GM21526 (cell line): ENCODE data around the gene KCNQ2.

Source experiments
- ATAC-seq: cut with Tn5 transposase; IDR thresholded peaks from one replicate; pipeline ENCODE4 v1.9.1; 2021; ENCODE audit warnings: moderate library complexity; ENCODE audit not compliant: unreplicated experiment, low FRiP score

Gene KCNQ2

DNA sequence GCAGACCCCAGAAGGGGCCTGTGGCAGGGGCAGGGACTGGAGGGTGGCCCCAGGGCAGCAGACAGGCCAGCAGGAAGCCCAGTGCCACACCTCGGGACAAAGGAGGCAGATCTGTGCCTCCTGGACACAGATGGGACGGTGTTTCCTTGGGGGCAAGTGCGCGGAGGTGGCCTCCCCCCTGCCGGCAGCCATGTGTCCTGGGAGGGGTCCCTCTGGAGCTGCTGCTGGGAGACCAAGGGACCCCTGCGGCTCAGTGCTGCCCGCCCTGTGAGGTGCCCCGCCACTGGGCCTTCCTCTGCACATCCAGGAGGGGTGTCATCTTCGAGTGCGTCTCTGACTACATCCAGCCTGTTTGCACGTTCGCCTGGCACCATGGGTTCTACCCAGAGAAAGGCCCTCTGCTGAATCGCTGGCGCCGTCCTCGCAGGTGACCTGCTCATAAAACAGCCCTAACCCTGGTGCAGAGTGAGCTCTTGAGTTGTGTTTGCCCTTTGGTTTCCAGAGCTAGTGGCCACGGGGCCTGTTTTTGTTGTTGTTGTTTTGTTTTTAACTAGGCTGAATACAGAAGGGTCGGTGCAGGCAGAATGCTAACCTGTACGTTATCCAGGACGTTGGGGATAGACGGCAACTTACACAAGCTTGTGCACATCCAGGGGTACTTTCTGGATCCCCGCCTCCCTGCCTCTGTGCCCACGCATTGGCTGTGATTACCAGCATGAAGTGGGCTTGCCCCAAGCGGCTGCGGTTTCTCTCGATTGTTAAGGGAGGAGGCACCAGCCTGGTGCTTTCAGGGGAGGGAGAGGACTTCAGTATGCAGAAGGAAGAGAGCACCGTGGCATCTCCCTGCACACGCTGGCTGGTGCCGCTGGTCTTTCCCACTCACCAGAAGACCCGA, 1.3 kb upstream of the KCNQ2 start:
- ATAC-seq: no peak

DNA sequence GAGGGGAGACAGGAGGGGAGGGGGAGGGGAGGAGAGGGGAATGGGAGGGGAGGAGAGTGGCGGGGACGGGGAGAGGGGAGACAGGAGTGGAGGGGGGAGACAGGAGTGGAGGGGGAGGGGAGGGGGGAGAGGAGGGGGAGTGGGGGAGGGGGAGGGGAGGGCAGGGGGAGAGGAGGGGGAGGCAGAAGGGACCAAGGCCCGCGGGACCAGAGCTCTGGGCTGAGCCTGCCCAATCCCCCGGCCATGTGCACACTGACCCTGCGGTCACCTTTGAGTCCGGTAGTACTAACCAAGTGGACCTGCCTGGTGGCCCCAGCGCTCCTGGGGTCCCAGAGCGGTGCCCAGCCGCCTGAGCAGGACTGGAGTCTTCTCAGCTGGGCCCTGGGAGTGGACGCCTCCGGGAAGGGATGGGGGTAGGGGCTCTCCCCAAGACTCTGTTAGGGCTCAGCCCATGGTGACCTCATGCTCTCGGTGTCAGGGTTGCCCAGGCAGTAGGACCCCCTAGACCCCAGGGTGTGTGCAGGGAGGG, 471 bp upstream of the KCNQ2 start:
- no peak for ATAC-seq

DNA sequence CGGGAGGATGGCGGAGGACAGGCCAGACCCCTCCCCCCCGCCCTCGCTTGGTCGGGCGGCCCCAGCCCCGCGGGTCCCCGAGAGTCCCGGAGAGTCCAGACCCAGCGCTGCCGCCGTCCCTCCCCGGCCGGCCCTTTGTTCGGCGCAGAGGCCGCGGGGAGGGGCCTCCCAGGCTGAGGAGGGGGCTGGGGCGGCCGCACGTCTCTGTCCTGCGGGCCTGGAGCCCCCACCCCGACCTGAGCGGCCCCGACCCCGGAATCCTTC, 806 bp downstream of the KCNQ2 start:
- no peak for ATAC-seq

DNA sequence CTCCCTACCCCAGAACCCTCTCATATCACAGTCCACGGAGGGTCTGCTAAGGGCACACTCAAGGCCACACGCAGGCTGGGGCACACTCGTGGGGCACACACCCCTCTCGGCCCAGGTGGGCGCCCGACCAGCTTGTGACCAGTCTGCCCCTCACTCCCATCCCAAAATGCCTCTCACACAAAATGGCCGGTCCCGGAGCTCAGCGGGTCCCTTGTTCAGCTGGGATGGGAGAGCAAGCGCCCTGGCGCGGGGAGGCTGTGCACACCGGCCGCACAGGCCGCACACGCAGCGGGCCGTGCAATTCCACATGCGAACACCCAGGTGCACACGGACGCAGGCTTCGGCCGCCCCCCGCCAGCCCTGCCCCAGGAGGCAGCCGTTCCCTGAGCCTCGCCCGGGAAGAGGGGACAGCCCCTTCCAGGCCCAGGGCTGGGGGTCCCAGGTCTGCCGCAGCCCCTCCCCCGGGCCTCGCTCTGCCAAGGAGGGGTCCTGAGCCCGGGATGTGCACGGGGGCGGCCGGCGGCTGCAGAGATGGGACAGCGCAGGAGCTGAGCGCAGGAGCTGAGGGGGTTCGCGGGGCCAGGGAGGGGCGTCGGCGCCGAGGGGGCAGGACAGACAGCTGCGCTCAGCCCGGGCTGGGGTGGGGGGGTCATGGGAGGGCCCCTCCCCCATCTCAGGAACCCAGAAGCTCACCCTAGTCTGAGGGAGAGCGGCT, 1.3 kb downstream of the KCNQ2 start:
- ATAC-seq: no peak

DNA sequence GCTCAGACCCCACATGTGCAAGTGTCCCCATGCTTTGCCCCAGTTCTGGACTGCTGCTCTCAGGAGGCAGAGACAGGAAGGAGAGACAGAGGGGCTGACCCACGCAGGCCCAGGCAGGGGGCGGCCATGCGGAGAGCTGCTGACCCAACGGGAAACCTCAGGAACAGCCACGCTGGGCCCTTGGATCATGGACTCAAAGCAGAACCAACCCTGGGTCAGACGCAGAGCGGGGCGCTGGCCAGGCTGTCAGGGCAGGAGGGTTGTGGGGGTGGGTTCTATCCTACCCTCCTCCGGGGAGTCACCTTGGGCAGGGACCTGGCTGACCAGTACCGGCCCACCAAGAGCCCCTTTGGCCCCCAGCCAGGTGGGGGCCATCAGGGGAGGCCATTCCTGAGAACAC, 2.0 kb downstream of the KCNQ2 start:
- ATAC-seq: no peak

DNA sequence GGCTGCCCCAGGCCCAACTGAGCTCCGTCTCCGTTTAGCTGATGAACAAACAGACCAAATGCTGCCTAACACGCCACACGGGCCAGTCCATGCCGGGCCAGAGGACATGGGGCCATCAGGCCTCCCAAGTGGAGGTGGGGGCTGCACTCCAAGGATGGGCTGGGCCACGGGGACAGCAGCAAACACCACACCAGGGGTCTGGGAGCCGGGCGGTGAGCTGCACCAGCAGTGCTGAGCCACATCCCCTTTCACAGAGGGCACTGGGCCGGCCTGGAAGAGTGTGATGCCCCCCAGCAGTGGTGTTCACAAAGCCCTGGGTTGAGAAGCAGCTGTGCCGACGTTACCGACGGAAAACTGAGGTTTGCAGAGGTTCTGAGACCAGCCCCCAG, 2.7 kb downstream of the KCNQ2 start:
- ATAC-seq: no peak

DNA sequence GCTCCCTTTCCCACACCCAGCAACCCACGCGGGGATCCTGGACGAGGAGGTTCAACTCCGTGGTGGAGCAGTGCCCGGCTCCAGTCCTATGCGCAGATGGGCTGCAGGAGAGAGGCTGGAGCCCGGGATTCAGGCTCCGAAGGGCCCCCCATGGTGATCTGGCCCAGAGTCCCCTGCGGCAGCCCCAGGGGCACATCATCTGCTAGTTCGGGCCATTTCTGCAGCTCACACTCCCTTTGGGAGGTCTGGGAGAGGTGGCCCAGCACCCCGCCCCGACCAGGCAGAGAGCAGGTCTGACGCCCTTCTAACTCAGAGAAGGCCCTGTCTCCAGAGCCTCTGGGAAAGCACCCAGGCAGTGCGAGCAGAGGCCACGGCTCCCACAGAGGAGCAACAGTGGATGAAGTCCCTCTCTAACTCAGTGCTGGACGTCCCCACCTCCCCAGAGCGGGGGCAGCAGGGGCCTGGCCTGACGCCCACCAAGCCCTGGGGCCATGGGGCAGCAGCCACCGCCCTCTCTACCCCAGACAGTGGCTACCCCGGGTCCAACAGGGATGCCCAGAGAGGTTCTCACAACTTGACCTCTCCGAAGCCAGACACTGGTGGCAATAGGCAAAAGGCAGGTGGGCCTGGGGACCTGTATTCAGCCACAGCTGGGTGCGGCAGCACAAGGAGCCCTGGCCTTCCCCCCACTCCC, 3.3 kb downstream of the KCNQ2 start:
- no peak for ATAC-seq

DNA sequence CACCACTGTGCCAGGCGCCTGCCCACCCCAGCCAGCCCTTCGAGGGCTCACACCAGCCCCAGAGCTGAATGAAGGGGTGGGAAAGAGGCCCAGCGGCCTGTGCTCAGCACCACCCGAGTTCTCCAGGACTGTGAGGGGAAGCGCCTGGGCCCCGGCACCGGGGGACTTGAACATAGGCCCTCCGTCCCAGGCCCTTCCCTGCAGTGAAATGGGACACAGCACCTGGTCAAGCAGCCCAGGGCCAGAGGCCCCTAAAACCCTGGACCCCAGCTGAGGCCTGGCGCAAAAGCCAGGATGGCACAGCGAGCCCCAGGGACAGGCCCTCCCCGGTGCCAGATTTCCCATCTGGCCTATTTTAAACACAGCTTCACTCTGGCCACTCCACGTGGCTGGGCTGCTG, 4.0 kb downstream of the KCNQ2 start:
- no peak for ATAC-seq

DNA sequence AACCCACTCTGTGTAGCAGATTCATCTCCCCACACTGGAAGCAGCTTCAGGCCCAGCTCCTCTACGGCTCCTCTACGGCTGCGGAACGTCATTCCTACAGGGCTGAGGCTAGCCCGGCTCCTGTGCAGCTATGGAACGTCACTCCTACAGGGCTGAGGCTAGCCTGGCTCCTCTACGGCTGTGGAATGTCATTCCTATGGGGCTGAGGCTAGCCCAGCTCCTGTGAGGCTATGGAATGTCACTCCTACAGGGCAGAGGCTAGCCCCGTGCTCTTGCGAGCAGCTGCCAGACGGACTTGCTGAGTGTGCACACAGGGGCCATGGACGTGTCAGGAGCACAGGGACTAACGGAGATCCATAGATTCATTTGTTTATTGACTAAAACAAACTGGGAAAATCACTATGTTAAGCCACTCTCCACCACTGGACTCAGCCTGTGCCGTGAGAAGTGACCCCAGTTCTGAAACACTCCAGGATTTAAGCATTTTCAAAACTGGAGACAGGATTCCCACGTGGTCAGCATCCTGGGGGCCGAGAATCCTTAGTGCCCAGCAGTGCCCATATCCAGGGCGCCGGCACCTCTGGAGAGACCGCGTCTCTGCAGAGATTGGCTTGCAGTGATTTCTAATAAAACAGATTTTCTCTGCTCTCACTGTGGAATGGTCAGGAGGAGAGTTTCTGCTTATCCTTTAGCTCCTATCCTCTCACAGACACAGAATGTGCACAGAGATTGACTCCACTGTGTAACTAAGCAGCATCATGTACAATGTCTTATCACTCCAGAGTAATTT, 5.0 kb downstream of the KCNQ2 start:
- no peak for ATAC-seq

DNA sequence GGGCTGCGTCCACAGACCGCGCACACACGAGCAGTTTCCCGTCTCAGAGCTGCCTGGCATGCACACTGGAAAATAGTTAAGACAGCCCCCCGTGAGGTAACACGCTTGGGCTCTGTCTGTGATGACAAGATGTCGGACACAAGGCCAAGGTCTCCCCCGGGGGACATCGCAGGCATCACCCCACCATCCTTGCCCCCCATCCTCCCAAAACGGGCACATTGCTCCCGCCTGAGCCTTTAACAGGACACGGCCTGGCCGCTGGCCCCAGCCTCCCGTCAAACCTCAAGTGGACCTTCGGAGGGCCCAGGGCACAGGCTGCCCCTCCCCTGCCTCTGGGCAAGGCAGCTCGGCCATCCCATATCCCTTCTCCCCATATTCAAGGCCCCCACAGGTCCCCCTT, 5.6 kb downstream of the KCNQ2 start:
- ATAC-seq: no peak

DNA sequence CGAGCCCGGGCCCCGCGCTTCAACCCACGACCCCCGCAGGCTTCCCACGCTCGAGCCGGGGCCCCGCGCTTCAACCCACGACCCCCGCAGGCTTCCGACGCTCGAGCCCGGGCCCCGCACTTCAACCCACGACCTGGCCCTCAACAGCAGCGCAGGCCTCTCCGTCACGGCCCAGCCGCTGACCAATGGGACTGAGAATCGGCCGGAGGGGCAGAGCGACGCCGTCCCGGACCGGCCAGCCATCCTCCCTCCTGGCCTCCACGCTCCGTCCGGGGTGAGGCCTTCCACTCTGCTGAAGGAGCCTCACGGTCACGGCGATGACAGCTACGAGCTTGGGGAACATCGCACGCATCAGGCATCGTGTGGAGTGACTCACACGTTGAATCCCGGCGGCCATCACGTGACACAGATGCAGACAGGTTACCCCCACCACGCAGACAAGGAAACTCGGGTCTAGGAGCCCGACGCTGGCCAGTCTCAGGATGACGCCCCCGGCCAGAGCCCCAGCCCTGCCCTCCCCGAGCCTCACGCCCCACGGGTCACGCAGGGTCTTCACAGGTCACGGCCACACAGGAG, 6.1 kb downstream of the KCNQ2 start:
- ATAC-seq: no peak

DNA sequence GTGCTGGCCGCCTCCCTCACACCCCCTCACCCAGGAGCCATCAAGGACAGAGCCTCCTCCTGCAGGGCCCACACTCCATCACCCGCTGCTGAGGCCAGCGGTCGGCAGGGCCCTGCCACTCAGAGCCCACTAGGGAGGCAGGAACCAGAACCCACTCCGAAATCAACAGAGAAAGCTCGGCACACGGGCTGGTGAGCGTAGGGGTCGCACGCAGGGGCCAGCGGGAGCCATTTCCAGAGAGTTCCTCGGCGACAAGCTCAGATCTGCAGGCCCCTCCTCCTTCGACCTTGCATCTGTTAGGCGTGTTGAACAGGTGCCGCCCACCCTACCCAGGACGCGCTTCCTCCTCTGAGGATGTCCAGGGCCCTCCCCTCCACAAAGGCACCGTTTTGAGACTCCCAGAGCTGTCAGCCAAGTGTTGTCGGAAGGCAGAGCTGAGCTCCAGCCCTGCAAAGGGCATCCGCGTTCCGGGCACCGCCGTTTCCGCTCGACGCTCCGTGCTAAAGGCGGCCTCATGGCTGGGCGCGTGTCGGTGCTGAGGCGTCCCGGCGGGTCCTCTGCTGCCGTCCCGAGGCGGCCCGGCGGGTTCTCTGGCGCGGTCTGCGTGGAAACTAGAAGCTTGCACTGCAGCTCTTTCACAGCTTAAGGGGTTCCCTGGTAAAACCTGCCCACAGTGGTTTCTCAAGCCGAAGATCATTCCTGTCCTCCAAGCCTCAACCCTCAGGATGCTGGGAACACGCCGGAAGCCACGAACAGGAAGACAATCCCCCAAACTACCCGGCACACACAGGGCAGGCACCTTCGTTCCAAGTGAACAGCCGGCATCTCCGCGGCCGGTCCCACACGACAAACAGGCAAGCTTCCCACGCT, 6.8 kb downstream of the KCNQ2 start:
- ATAC-seq: no peak

DNA sequence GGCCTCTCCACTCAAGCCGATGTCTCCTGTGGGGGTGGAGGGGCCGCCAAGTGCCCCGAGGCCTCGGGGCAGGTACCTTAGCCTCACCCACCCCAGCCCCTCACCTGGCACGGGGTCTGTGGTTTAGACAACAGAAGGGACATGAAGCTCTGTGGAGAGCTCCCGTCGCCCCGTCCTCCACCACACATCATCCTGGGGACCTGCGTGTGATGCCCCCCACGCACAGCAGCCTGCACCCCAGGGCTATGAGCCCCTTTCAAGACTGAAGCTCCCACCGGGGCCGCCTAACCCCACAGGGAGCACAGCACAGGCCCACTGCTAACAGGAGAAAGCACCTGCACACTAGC, 8.2 kb downstream of the KCNQ2 start:
- no peak for ATAC-seq

DNA sequence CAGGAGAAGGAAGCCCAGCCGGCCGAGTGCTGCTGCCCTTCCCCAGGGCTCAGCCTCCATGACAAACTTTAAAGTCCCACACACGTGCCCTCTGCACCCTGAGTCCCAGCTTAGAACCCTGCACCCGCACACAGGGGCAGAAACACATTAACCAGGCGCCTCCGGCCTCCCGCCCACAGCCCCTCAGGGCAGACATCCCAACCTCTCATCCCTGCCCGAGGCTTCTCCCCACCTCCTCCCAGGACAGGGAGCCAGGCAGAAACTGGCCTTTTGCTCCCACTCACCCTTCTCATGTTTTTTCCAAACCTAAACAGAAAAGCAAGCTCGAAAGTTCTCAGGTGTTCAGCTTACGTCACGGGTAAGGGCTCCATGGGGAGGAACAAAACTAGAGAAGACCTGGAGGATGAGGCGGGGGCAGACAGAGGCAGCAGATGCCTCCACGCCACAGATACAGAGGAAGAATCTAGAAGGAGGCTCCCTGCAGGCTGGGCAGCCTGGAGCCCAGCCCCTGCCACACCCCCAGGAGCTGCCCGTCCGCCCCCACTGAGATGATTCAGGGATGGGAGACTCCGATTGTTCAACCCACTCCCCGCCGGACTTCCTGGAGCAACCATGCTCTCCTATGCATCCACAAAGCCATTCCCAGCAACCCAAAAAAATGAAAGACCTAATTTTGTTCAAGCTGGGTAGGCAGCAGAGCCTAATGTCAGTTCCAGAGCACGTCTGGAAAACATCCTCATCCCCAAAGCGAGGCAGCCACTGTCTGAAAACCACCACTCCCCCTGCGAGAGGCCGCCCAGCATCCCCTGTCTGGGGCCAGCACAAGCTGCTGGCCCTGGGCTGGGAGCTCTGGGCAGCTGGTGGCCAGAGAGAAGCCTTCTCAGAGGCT, 8.8 kb downstream of the KCNQ2 start:
- ATAC-seq: no peak

DNA sequence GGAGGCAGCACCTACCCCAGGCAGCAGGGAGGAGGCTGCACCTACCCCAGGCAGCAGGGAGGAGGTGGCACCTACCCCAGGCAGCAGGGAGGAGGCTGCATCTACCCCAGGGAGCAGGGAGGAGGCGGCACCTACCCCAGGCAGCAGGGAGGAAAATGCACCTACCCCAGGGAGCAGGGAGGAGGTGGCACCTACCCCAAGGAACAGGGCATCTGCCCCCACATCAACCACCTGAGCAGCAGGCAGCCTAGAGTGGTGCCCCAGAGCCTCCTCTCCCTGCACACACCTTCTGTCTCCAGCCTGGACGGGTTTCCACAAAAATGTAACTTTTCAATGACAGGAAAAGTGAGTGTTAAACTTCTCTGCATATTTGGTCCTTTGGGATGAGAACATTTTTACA, 10.2 kb downstream of the KCNQ2 start:
- no peak for ATAC-seq

DNA sequence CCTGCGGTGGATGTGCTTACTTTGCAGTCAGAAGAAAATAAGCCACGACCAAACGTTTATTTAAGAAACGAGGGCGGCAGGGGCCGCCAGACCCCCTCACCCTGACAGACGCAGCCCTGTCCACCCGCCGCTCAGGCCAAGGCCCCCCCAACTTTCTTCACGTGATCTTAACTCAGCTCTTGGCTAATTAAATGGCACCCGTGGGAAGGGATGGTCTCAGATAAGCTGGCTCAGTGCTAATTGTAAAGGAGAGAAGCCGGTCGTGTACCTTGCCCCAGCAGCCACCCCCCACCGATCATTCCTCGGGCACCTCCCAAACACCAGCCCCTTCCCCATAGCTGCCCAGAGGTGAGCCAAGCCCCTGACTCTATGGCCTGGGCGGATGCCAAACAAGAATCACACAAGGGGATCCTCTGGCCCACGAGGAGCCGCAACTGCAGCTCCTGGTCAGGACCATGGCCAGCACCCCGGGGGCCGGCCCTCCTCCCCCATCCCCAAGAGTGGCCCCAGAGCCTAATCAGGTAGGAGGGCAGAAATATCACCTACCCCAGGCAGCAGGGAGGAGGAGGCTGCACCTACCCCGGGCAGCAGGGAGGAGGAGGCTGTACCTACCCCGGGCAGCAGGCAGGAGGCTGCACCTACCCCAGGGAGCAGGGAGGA, 11.2 kb downstream of the KCNQ2 start:
- no peak for ATAC-seq

DNA sequence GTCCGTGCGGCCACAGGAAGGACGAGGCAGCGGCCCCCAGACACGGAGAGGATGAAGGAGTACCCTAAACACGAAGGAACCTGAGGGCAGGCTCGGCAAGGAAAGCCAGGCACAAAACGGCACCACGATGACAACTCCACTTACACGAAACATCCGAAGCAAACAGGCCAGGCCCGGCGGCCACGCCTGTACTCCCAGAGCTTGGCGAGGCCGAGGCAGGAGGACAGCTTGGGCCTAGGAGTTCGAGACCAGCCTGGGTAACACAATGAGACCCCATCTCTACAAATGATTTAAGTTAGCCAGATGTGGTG, 13.4 kb downstream of the KCNQ2 start:
- ATAC-seq: no peak
